ENCODE measurements around the gene PTGER2.

The PTGER2 gene

GRCh38 chr14:52307376-52307775 is 6.7 kb upstream of the PTGER2 start:
- DNase-seq, result no peak

- no peak for DNase-seq
These were observed 6.2 kb upstream of the PTGER2 start for GRCh38 chr14:52307905-52308304.

GRCh38 chr14:52310541-52310940 is 3.6 kb upstream of the PTGER2 start:
- DNase-seq, result no peak

GRCh38 chr14:52312931-52313355 is 1.2 kb upstream of the PTGER2 start:
- no peak for DNase-seq

GRCh38 chr14:52313462-52313861 is 650 bp upstream of the PTGER2 start:
- no peak for DNase-seq

GRCh38 chr14:52314595-52315354 is 663 bp downstream of the PTGER2 start:
- DNase-seq, result peak; percentile 25

- DNase-seq, result no peak
These were observed 1.2 kb downstream of the PTGER2 start for GRCh38 chr14:52315355-52315718.

GRCh38 chr14:52318062-52318461 is 4.0 kb downstream of the PTGER2 start:
- no peak for DNase-seq

- no peak for DNase-seq
These were observed 4.9 kb downstream of the PTGER2 start for GRCh38 chr14:52318826-52319645.

- no peak for DNase-seq
These were observed 5.8 kb downstream of the PTGER2 start for GRCh38 chr14:52319919-52320318.

GRCh38 chr14:52325126-52325525 is 11.0 kb downstream of the PTGER2 start:
- DNase-seq, result peak; percentile 86

- no peak for DNase-seq
These were observed 11.5 kb downstream of the PTGER2 start for GRCh38 chr14:52325630-52326029.

- DNase-seq, result no peak
These were observed 13.5 kb downstream of the PTGER2 start for GRCh38 chr14:52327374-52328226.

GRCh38 chr14:52328276-52328675 is 14.2 kb downstream of the PTGER2 start:
- no peak for DNase-seq

GRCh38 chr14:52329678-52330369 is 15.7 kb downstream of the PTGER2 start:
- no peak for DNase-seq

- no peak for DNase-seq
These were observed 18.2 kb downstream of the PTGER2 start for GRCh38 chr14:52332269-52332668.

- DNase-seq, result no peak
These were observed 19.0 kb downstream of the PTGER2 start for GRCh38 chr14:52333108-52333507.

GRCh38 chr14:52333823-52334657 is 19.9 kb downstream of the PTGER2 start:
- DNase-seq, result no peak

GRCh38 chr14:52336241-52336640 is 22.1 kb downstream of the PTGER2 start:
- DNase-seq, result no peak

- DNase-seq, result peak; percentile 82
These were observed 24.1 kb downstream of the PTGER2 start for GRCh38 chr14:52338051-52338681.

- DNase-seq, result no peak
These were observed 25.1 kb downstream of the PTGER2 start for GRCh38 chr14:52339262-52339661.
